GM21717 (cell line): ENCODE measurements around the gene MEGF11.

Experiments used
- ATAC-seq: cut with Tn5 transposase; IDR thresholded peaks from one replicate; pipeline ENCODE4 v1.9.1; 2021; ENCODE audit warnings: mild to moderate bottlenecking, moderate library complexity; ENCODE audit not compliant: unreplicated experiment

MEGF11 gene

DNA sequence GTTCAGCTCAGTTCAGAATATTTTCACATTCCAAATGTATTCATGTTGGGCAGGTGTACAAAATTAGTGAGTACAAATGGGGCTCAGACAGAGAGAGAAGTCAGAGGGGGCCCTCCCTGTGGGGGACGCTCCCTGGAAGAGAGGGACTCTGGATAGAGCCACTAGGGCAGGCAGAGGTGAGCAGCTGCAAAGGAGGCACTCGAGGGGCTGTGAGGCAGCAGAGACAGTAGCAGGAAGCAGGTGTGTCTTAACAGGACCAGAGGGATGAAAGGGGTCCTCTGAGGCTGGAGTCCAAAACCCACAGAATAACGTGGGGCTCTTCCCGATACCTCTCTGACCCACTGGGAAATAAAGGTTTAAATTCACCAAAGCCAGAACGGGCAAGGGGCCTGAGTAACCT lies 127.1 kb downstream of the MEGF11 start:
- no peak for ATAC-seq

DNA sequence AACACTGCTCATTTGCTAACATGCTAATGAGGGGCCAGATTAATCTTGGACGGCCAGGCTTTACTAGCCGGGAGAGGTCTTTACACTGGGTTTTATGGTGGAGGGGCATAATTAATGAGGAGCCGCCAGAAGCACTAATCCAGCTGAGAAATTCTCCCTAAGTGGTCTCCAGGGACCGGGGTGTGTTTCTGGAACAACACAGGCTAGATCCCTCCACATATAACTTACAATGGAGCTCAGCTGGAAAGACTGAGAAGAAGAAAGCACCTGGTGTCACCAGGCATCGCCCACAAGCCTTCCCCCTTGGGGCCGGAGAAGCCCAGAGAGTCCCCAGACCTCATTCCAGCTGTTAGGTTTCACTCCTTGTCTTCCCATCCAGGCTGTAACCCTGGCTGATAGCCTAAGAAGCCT lies 127.5 kb downstream of the MEGF11 start:
- ATAC-seq = no peak

DNA sequence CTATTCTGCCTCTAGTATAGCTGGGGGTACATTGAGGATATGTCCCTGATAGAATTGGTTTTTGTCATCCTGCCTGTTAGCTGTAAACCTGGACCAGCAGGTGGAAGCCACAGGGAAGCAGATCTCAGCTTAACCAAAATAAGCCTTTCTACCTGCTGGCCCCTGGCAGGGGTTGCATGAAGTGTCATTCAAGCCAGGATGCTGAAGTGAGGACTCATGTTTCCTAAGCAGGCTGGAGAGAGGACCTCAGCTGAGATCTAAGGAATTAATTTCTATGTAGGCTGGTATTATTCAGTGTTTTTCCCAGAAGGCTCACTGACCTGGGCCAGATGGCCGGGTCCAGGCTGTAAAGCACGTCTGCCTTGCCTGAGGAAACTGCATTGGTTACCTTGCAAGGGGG lies 128.9 kb downstream of the MEGF11 start:
- no peak for ATAC-seq

DNA sequence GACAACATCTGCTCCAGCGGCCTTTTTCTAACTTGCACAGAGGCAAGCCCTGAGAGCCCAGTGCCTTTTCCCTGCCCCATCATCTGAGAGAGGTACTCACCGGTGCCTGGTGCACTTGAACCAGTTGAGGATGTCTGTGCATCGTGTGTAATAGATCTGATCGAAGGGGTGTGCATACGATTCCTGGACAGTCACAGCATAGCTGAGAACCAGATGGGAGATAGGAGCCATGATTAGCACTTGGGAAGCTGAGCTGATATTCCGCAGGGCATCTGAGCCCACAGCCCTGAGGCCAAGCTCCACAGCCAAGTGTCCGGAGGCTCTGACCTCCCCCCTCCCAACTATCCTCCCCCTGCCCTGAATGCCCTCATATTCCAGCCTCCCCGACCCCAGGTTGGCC lies 129.8 kb downstream of the MEGF11 start:
- no peak for ATAC-seq

DNA sequence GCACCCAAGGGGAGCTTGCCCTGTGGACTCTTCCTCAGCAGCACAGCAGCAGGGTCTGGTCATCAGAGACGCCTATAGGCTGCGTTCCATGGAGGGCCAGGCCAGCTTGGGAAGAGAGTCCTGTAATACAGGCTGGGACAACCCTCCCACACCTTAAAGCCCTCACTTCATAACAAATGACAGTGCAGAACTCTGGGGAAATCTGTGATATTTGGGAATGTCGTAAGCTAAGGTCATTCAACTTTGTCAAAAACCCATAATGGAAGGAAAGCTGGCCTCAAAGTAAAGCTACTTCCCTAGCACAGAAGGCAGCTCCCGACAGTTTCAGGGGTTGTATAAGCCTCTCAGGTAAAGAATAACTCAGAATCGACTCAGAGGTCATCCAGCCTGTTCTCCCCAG lies 133.1 kb downstream of the MEGF11 start:
- ATAC-seq = no peak

DNA sequence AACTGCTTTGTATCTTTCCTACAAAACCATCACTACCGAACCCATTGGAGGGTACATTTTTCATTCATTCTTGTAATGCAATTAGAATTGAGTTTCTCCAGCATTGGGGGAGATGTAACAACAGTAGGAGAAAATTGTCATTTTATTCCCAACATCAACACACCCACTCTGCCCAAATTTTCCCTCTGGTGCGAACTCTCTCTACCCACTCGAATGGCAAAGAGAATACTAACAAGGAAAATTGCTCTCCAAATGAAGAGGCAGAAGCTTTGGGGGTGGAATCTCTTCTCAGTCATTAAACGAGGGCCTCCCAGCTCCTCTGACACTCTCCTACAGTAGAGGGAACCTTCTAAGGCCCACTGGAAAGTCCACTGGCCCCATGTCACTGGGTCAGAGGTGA lies 135.7 kb downstream of the MEGF11 start:
- ATAC-seq = no peak

DNA sequence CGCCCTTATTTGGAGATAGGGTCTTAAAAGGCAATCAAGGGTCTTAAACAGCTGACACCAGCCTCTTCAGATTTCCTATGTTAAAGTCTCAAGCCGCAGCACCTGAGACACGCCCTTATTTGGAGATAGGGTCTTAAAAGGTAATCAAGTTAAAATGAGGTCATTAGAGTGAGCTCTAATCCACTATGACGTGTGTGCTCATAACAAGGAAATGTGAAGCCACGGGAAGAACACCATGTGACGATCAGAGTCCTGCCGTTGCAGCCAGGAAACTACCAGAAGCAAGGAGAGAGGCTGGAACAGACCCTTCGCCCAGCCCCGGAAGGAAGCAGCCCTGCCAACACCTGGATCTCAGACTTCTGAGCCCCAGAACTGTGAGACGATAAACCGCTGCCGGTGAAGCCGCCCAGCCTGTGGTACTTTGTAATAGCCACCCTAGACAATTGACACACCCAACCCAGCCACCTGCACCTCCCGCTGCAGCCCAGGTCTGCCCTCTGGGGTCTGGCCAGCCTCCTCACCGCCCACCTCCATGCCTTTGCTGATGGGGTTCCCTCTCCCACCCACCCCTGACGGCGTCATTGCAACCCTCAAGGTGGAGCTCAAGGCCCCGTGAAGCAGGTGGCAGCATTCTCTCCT lies 137.9 kb downstream of the MEGF11 start:
- ATAC-seq = no peak

DNA sequence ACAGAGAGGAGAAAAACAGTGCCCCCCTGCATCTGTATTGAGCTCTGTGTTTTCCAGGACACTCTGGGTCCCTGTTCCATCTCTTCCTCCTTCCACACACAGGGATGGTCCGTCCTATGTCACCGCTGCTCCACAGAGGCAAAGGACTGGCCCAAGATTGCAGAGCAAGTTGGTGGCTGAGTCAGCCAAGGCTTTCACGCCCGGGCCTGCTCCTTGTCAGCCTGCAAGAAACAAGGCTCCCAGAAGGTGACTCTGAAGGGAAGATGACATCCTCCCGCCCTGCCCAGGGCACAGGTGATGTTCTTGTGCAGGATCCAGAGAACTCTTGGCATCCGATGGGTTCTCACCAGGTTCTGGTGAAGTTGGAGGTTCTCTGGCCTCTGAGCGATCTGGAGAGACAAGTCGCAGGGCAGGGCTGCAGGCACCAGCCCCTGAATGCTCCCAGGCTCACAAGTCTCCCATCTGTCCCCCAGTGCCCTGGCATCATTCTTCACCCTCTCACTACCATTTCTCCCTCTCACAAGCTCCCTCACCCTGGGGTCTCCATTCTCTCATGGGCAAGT lies 138.6 kb downstream of the MEGF11 start:
- ATAC-seq = no peak

DNA sequence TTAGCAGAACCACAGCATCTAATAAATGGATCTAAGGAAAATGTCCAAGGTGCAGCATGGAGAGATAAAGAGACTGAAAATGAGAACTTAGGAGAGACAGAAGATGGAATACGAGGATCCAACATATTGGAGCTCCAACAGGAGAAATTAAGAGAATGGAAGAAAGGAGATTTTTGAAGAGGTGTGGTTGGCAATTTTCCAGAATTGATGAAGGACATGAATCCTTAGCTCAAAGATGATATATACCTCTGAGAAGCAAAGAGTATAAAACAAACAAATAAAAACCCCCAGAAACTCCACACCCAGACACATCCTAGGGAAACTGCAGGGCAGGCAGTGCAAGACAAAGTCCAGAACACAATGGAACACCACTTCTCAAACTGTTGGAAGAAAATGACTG lies 141.2 kb downstream of the MEGF11 start:
- no peak for ATAC-seq

DNA sequence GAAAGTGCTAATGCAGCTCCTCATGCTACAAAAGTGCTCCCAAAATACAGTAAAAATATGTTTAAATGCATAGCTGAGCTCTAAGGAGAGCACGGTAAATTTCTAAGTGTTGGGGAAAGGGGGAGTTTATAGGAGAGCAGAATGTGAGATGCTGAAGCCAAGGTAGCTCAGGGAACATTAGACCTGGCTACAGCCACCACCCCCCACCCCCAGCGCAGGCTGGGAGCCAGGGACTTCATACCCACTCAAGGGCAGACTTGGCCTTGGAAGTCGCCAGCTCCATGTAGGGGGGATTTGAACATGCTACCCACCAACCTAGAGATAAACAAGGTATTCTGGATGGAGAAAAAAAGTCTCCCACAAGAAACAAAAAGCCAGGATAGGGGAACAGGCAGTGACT lies 142.2 kb downstream of the MEGF11 start:
- ATAC-seq = no peak

DNA sequence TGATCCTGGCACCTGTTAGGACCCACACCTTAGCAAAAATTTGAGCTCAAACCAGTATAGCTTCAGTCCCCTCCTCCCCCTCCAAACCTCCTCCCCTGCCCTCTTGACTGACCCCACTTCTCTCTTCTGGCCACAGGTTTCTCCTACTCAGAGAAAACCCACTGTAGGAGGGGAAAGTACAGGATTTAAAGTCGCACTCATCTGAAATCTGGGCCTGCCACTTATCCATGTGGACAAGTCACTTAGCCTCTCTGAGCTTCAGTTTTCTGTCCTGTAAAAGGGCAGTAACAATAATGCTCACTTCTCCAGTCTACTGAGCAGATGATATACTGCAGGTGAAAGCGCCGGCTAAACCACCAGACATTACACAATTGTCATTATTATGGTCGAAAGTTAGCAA lies 142.7 kb downstream of the MEGF11 start:
- no peak for ATAC-seq

DNA sequence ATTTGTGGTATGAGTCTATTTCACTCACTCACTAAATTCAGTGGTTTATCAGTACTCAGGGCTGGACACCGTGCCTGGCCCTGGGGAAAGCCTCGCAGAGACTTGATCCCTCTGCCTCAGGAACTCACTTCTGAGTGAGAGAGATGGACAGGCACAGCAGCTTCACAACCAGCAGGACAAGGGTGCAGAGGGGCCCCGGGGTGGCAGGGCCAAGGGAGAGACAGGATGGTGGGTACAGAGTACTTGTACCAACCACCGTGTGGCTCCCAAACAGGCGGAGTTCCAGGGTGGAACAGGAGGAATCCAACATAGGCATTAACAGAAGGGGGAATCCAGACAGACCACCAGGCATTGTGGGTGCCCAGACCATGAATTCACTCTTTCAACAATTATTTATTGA lies 143.7 kb downstream of the MEGF11 start:
- no peak for ATAC-seq

DNA sequence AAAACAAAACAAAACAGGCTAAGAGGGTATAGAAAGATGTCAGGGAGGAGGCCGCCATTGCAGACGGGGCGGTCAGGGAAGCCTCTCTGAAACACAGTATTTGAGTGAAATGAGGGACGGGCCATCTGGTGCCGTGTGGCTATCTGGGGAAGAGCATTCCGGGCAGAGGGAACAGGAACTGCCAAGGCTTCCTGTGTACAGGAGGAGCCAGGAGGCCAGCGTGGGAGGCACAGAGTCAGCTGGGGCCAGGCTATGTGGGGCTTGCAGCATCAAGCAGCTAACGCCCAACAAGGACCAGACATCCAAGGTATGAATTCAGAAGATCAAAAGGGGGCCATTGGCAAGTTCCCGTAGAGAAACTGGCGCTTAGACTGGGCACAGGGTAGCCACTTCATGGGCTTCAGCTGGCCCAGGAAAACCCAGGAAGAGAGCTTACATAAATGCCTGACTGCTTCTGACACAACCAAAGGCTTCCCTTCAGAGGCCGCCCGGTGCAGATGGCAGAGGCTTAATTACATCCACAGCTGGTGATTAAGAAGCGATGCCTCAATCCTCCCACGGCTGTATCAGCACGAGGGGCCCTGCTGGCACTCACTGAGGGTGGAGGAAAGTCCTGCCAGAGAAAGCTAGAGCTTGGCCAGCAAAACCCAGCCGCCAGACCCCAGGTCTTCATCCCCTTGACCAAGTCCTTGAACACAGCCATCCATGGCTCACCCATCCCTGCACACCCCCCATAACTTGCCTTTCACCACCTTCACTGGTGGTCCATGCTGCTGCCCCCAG lies 144.9 kb downstream of the MEGF11 start:
- no peak for ATAC-seq

DNA sequence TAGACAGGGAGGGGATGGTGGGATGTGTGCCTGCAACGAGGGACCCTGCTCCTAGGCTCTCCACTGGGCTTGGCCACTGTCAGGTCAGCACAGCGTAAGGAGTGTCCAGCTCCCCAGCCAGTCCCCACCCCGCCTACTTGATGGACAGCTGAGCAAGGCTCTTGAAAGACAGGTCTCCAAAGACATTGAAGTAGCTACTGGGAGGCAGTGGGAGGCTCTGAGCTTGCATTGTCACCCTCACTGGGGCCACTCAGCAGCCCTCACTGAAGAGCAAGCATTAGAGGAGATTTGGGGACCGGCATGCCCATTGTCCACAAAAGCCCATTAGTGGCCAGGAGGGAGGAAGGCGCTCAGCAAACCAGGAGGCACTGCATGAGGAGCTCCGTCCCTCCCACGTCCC lies 146.5 kb downstream of the MEGF11 start:
- no peak for ATAC-seq

DNA sequence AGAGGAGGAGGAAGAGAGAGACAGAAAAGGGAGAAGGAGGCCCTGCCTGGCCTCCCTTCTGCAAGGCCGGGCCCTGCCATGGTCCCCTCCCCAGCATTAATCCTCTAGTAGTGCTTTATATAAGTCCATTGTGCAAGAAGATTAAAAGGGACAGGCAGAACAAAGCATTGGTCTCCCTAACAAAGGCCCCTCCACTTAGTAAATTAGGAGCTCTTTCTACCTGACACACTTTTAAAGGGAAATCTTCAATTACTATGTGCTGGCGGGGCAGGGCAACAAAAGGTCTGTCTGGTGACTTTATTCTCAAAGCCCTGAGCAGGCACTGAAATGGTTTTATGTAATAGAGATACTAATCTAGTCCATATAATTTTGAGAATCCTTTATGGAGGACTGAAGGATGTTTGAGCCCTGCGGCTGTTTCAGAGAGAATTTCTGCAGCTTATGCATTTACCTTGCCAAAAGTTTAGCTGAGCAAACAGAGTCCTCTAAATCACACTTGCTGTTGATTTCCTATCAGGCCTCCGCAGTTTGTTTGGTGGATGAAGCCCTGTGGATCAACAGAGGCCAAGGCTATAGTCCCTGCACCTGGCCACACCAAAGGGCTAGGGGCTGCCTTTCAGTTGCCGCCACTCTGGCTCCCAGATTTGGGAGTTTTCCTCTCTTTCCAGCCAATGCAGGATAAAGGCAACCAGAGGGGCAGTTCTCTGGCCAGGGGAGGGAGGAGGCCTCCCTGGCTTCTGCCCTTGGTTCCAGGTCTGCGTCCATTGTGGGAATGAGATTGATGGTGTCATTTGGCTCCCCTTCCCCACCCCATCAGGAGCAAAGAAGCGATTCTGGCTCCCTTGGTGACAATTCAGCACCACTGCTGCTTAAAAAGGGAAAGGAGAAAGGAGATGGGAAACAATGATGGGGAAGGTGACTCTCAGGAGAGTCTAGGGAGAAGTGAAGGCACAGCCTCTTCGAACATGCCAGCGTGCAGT lies 148.0 kb downstream of the MEGF11 start:
- ATAC-seq = no peak

DNA sequence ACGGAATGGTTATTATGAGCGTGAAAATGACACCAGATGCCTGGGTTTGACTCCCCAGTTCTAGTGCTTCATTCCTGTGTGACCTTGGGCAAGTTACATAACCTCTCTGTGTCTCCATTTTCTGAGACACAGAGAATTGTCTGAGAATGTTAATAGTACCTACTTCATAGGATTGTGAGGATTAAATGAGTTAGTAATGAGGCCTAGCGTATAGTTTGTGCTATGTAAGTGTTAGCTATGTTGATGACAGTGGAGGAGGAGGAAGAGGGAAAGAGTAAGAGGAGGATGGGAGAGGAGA lies 150.3 kb downstream of the MEGF11 start:
- ATAC-seq = no peak

DNA sequence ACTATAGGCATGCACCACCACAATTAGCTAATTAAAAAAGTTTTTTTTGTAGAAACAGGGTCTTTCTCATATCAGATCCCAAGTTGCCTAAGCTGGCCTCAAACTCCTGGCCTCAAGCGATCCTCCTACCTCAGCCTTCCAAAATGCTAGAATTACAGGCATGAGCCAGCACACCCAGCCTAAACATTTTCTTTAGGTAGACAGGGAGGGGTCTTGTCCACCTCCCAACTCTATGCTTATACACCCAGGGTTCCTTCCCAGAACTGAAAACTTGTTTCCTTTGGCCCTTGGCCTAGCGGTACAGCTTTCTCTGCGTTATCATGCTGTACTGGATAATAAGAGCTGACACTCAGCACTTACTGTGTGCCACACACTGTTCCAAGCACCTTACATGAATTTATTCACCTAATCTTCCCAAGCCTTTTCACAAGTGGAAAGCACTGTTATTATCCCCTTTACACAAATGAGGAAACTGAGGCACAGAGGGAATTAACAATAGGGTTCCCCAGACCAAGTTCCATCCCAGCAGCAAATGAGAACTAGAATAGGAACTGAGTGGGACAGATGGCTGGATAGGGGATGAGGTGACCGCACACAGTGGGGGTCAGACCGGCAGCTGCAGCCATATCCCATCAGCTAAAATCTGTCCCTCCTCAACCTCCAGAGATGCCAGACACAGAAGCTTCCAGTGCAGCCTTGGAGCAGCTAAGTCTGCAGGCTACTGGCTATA lies 150.8 kb downstream of the MEGF11 start:
- ATAC-seq = no peak

DNA sequence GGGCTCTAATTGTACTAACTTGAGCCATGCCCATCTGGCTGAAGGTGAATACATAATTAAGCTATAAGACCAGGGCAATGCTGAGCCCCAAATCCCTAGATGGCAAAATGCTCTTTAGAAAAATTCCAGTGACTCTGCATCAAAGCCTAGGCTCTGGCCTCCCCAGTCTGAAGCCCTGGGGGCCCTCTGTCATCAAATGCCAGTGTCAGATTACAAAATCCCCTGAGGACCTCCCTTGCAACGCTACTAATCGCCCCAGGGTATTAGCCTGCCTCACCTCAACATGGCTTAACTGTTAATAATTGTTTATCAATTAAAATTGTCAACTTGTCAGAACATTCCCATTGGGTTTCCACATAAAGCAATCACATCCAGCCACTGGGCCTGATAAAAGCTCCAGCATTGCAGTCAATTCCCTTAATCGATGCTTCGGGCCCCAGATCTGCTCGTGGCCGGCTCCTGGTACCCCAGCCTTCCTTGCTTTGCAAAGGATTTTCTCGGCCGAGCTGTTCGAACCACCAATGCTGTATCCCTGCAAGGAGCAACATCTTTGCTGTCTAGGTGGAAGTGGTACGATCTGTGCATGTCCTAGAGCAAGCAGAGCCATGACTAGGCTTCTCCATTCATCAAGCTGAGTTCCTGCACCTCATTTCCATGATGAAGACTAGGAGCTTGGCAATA lies 151.7 kb downstream of the MEGF11 start:
- no peak for ATAC-seq

DNA sequence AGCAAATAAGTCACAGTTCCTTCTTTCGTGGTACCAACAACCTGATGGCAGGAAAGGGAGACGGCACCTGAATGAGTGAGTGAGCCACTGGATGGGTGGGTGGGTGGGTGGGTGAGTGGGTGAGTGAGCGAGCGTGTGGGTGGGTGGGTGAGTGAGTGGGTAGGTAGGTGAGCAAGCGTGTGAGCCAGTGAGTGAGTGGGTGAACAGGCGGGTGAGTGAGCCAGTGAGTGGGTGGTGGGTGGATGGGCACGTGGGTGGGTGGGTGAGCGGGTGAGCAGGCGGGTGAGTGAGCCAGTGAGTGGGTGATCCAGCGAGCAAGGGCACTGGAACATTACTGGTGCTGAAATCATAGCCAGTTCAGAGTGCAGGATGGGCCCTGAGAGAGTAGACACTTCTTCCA lies 152.8 kb downstream of the MEGF11 start:
- ATAC-seq = no peak

DNA sequence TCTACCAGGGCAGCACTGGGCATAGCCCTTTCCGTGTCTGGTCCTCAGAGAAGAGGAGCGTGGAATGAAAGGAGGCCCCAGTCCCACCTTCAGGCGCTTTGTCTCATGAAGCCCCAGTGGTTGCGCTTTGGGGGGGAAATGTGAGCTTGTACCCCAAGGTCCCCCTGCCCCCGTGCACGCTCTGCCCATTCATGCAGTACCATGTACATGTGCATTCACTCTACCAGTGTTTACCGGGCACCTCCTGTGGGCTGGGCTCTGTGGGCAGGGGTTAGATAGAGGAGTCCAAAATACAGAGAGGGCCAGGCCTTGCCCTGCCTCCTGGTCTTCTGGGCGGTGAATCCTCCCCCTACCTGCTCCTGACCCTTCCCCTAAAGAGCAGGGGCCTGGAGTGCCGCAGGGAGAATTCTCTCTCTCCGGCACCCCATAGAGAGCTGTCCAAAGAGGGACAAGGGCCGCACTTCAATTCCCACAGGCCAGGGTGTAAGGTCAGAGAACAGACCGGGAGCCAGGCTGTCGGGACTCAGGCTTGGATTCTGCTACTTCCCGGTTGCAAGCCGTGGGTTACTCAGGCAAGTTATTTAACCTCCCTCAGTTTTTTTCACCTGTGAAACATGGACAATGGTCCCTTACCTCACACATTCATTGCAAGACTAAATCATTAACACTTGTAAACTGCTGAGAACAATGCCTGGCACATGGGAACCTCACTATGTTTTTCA lies 153.4 kb downstream of the MEGF11 start:
- ATAC-seq = no peak
